ENCODE data around the gene CPEB4.

Gene CPEB4

DNA sequence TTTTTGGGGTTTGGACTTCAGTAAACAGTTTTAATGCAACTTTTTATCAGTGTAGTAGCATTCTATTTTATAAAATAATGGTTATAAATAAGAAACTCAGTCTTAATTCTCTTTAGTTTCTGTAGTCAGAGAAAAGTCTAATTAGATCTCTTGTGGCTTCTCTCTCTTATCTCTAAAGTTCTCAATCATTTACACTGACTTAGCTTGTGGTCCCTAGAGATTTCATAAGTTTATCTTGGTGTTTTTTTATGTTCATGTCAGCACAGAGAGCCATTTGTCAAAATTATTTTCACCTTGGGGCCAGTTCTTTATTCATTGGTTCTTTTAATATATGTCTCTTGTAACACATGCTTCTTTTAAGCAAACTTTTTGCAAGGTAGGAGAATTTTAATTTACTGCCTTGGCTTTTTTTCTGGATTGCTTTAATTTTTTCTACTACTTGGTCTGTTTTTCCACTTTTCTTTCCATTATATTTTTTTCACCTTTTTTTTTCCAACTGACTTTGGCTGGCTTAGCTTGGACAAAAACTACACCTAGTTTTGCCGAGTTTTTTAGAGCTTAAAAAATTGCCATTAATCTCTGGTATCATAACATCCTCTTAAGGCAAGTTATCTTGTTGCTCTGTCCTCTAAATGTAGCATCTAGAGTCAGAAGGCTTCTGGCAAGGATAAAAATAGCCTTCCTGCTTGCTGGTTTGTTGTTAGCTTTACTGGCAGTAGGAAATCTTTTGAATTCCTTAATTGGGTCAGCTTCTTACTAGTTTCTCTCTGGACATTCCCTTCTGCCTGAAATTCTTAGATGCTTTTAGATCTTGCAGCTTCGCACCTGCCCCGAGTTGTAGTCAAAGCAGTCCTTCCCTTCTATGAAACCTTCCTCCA is 35.3 kb downstream of the CPEB4 start:
- TF ChIP-seq, protein P1, sequence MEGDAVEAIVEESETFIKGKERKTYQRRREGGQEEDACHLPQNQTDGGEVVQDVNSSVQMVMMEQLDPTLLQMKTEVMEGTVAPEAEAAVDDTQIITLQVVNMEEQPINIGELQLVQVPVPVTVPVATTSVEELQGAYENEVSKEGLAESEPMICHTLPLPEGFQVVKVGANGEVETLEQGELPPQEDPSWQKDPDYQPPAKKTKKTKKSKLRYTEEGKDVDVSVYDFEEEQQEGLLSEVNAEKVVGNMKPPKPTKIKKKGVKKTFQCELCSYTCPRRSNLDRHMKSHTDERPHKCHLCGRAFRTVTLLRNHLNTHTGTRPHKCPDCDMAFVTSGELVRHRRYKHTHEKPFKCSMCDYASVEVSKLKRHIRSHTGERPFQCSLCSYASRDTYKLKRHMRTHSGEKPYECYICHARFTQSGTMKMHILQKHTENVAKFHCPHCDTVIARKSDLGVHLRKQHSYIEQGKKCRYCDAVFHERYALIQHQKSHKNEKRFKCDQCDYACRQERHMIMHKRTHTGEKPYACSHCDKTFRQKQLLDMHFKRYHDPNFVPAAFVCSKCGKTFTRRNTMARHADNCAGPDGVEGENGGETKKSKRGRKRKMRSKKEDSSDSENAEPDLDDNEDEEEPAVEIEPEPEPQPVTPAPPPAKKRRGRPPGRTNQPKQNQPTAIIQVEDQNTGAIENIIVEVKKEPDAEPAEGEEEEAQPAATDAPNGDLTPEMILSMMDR (IDR thresholded peaks at IDR 0.05; ENCODE audit: extremely low read depth, missing control alignments), result no peak
- no peak for DNase-seq (ENCODE audit: low spot score)

DNA sequence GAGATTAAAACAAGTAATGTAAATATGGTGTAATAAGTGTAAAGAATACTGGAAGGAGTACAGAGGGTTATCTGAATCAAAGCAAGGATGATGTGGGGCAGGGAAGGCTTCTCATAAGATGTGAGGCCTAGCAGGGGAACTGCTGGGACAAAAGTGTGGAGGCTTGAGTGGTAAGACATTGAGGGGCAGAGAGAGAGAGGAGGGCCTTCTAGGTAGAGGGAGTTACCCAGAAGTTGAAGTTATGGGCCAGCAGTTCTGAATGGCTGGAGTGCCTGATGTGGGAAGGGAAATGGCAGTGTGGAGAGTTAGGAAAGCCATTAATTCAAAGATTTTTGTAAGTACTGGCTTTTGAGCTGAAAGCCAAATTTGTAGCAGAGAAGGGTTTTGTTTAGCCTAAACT is 36.8 kb downstream of the CPEB4 start:
- TF ChIP-seq, protein P1 (IDR thresholded peaks at IDR 0.05; ENCODE audit: extremely low read depth, missing control alignments), result no peak
- no peak for DNase-seq (ENCODE audit: low spot score)

DNA sequence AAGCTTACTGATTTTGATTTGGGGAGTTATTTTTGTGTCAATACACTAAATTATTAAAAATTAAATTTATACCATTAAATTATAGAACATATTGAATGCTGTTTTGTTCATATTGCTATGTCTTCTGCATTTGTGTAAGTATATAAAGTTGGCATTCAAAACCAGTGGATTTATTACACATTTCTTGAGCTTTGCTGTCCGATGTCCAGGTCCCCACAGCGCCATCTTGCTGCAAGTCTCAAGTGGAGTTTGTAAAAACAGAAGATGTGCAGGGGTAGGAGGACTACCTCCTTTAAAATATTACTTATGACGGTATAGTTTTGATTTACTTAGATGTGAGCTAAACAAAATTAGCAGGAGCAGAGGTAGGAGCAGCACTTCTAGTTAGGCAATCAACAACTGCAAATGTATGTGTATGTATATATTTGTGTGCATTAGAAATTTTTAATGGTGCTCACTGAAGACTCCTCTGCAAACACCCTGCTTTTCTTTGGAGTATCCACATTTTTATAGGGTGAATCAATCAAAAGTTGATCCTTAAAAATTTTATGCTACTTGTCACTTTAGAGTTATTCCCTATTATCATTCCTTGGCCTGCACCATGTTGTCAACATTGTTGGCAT is 37.4 kb downstream of the CPEB4 start:
- TF ChIP-seq, protein P1 (IDR thresholded peaks at IDR 0.05; ENCODE audit: extremely low read depth, missing control alignments), result peak; percentile 33
- peak; percentile 28 for DNase-seq (ENCODE audit: low spot score)

DNA sequence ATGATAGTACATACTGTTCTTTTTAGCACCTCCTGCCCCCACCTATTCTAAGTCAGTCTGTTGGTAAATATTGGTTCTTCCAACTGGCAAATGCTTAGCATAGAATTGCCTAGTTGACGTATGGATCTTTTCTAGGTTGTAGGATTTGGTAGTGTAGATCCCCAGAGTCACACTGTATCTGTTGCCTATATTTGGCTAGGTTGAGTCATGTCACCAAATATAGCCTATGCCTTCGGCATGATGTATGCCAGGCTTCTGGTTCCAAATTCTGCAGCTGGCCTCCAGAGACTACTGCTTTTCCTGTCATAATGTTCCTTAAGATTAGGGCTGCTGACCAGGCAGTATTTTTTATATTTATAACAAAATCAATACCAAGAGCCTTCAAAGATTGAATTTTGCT is 38.2 kb downstream of the CPEB4 start:
- DNase-seq (ENCODE audit: low spot score), result no peak
- TF ChIP-seq, protein P1 (IDR thresholded peaks at IDR 0.05; ENCODE audit: extremely low read depth, missing control alignments), result no peak

DNA sequence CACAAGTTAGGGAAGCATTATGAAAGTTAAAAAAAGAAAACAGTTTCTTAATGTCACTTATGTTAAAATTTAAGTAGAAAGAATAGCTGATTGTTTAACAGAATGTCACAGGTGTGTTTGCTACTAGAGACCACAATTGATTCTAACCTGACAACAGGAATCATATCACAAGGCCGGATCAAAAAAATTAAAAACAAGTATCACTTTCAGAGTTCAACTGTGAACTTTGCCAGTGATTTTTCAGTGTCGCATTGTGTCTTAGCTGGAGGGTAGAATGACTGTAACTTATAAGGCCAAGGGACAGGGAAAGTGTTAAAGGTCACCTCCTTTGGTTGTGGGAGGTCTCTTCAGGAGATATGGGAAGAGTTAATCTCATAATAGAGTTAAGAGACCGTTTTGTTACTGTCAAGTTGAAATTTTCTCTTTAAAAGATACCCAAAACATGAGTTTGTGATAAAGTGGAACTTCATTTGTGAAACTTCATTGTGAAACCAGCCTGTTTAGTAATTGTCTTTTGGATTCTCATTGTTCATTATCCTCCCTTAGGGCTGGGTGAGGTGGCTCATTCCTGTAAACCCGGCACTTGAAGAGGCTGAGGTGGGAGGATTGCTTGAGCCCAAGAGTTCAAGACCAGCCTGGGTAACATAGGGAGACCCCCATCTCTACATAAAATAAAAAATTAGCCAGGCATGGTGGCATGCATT is 40.9 kb downstream of the CPEB4 start:
- no peak for DNase-seq (ENCODE audit: low spot score)
- TF ChIP-seq, protein P1 (IDR thresholded peaks at IDR 0.05; ENCODE audit: extremely low read depth, missing control alignments), result no peak

DNA sequence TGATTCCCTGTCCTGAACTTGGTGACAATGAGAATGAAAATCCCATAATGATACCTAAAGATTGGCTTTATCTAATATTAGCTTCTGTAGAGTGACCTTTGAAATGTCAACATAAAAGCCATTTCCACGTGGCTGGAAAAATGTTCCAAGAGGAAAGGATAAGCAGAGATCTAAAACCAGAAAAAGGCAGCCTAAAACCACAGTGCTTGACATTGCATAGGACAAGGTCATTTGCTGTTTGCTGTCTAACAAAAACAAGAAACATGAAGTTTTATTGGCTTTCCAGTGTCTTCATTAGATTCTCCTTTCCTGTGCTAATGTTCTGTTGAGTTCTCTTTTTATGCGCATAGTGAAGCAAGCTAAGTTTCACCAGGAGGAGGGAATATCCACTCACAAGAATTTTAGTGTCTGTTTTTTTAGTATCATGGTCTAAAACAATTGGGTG is 44.6 kb downstream of the CPEB4 start:
- TF ChIP-seq, protein P1 (IDR thresholded peaks at IDR 0.05; ENCODE audit: extremely low read depth, missing control alignments), result no peak
- no peak for DNase-seq (ENCODE audit: low spot score)

DNA sequence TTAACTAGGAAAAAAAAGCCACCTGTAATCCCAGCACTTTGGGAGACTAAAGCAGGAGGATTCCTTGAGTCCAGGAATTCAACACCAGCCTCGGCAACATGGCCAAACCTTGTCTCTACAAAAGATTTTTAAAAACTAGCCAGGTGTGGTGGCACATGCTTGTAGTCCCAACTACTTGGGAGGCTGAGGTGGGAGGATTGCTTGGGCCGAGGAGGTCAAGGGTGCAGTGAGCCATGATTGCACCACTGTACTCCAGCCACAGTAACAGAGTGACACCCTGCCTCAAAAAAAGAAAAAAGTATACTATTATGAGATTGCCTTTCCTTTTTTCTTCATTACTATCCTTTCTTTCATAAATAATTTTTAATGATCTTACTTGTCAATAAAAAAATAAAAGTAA is 45.8 kb downstream of the CPEB4 start:
- TF ChIP-seq, protein P1 (IDR thresholded peaks at IDR 0.05; ENCODE audit: extremely low read depth, missing control alignments), result no peak
- DNase-seq (ENCODE audit: low spot score), result no peak

Measured in GM20000 (cell line).